G401.6 (cell line): Measurements from ENCODE around the gene KDM4D.
"Not testable (repeated sequence)": the region's sequence is repeated elsewhere in the genome, so short reads cannot be mapped to it uniquely, and the experiment has no call there.

Experiments used
- FAIRE-seq: peaks from 2 replicates; lab custom pipeline; 2012; peaks lifted over from hg19 to GRCh38; lab: Jason Lieb, UNC

The KDM4D gene

GRCh38 chr11:95035316-95035715 lies 61.8 kb downstream of the KDM4D start:
- FAIRE-seq: no peak

GRCh38 chr11:95037356-95038035 lies 64.0 kb downstream of the KDM4D start:
- FAIRE-seq: not testable (repeated sequence)

GRCh38 chr11:95042239-95042638 lies 68.7 kb downstream of the KDM4D start:
- no peak for FAIRE-seq

DNA sequence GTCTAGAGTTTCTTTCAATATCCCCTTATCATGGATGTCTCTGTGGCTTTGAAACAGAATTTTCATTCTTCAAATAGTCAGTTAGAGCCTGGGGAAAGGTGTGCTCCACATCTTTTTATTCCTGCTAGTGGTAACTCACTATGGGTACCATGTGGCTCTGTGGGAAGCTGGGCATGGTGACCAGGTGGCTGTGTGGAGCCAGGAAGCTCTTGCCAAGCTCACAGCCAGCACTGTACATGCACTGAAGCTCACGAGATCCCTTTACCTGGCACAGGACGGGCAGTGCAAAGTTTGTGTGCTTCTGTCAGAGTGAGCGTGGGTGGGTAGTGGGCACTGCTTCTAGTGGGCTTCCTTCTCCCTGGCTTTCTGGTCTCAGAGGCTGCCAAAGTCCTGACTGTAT lies 69.4 kb downstream of the KDM4D start:
- no peak for FAIRE-seq

DNA sequence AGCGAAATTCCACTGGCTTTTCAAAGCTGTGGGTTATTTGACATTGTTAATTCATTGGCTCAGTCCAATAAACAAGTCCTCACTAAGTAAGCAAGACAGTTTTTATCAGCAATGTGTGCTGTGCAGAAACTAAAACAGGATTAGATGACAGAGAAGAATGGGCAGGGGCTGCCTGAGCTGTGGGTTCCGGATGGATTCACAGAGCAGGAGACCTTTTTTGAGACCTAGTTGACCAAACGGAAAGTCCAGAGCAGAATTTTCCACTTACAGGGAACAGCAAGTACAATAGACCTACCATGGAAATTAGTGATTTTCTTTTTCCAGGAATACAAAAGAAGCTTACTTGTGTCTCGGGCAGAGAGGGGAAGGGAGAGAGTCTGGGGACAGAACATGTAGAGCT lies 70.5 kb downstream of the KDM4D start:
- FAIRE-seq: no peak

- no peak for FAIRE-seq
Observed at GRCh38 chr11:95045812-95046211, 72.3 kb downstream of the KDM4D start.
